ENCODE data around the gene ZNF414.

ZNF414 gene

DNA sequence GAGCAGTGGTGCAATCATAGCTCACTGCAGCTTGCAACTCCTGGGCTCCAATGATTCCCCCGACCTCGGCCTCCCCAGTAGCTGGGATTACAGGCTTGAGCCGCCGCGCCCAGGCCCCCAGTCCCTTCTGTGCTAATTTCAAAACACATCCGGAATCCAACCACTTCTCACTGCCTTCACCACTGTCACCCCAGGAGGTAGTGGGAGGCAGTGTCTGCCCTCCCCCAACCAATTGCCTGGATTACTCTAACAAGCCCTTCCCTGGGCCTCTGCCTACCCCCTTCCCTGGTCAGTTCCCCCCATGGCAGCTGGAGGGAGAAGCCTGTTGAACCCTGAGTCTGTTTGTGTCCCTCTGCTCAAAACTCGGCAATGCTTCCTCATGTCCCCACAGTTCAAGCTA is 13.8 kb downstream of the ZNF414 start:
- DNase-seq (ENCODE audit: insufficient read length, low spot score) (no peak), FAIRE-seq (no peak)
- TF ChIP-seq, protein P1, sequence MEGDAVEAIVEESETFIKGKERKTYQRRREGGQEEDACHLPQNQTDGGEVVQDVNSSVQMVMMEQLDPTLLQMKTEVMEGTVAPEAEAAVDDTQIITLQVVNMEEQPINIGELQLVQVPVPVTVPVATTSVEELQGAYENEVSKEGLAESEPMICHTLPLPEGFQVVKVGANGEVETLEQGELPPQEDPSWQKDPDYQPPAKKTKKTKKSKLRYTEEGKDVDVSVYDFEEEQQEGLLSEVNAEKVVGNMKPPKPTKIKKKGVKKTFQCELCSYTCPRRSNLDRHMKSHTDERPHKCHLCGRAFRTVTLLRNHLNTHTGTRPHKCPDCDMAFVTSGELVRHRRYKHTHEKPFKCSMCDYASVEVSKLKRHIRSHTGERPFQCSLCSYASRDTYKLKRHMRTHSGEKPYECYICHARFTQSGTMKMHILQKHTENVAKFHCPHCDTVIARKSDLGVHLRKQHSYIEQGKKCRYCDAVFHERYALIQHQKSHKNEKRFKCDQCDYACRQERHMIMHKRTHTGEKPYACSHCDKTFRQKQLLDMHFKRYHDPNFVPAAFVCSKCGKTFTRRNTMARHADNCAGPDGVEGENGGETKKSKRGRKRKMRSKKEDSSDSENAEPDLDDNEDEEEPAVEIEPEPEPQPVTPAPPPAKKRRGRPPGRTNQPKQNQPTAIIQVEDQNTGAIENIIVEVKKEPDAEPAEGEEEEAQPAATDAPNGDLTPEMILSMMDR (IDR thresholded peaks at IDR 0.05; ENCODE audit: insufficient read depth, missing control alignments), result no peak

DNA sequence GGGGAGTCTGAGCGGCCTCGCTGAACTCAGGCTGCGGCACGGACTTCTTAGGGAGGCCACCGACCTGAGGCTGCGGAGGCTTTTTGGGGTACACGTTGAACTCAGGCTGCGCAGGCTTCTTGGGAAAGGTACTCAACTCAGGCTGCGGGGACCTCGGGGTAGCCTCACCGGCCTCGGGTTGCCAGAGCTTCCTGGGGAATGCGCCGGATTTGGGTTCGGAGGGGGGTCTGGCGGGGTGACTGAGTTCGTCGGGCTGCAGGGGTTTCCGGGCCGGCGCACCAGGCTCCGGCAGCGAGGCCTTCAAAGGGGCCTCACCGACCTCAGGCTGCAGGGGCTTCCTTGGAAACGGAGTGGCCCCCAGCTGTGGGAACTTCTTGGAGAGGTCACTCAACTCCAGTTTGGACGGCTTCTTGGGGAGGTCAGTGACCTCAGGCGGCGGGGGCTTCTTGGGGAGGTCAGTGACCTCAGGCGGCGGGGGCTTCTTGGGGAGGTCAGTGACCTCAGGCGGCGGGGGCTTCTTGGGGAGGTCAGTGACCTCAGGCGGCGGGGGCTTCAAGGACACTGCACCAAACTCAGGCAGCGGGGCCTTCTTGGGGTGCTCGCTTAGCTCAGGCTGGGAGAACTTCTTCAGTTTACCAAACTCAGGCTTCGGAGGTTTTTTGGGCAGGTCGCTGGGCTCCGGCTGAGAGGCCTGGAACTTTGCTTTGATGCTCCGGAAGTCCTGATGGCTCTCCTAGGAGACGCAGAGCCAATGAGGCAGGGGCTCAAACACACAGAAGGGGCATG is 14.7 kb downstream of the ZNF414 start:
- FAIRE-seq, result no peak
- TF ChIP-seq, protein P1 (IDR thresholded peaks at IDR 0.05; ENCODE audit: insufficient read depth, missing control alignments), result no peak

DNA sequence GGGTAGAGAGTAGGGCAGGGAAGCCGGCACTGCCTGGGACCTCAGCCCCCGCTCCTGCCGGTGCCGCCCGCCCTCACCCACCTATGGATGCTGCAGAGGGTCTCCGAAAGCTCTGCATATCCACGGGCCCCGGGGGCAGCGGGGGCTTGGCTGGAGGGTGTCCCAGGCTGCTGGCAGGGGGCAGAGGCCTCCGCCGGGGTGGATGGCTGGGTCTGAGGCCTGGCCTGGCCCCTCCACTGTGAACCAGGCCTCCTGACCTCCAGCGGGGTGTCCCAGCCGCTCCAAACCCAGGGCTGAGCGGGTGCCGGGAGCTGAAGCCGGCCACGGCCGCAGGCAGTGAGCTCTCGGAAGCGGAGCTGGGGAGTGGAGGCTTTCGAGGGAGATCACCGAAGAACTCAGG is 15.7 kb downstream of the ZNF414 start:
- no peak for FAIRE-seq
- TF ChIP-seq, protein P1 (IDR thresholded peaks at IDR 0.05; ENCODE audit: insufficient read depth, missing control alignments), result no peak
- no peak for DNase-seq (ENCODE audit: insufficient read length, low spot score)

More for the DNA sequence above, 14.7 kb downstream of the ZNF414 start:
- DNase-seq (ENCODE audit: insufficient read length, low spot score), result no peak

DNA sequence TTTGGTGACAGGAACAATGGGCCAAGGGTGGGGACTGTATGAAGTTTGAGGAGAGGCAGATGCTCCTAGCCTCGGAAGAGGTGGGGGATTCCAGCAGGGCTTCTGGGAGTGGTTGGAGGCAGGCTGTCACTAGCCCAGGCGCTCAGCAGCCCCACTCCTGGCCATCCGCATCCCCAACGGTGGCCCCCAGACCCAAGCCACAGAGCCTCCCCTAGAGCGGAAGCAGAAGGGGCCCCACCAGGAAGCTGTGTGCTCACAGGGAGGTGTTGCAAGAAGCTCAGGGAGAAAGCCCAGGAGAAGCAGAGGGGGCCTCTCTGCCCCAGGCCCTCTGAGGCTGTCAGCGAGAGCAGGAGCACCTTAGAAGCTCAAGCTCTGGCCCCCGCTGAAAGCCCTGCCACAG is 19.8 kb downstream of the ZNF414 start:
- TF ChIP-seq, protein P1 (IDR thresholded peaks at IDR 0.05; ENCODE audit: insufficient read depth, missing control alignments), result no peak
- no peak for DNase-seq (ENCODE audit: insufficient read length, low spot score)
- FAIRE-seq, result no peak

DNA sequence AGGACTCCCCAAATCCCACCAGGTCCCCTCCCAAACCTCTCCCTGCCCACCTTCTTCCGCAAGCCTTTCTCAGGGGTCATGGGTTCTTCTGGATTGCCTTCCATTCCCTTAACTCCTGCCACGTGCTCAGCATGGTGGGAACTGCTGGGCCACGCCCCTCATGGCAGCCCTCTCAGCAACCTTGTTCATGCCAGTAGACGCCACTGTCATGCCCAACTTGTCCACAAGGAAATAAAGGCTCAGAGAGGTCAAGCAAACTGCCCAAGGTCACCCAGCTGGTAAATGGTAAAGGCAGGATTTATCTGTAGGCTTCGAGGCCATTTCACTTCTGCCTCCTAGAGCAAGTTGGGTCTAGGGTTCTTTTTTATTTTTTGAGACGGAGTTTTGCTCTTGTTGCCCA is 22.4 kb downstream of the ZNF414 start:
- TF ChIP-seq, protein P1 (IDR thresholded peaks at IDR 0.05; ENCODE audit: insufficient read depth, missing control alignments), result no peak
- DNase-seq (ENCODE audit: insufficient read length, low spot score), result no peak
- FAIRE-seq, result no peak

DNA sequence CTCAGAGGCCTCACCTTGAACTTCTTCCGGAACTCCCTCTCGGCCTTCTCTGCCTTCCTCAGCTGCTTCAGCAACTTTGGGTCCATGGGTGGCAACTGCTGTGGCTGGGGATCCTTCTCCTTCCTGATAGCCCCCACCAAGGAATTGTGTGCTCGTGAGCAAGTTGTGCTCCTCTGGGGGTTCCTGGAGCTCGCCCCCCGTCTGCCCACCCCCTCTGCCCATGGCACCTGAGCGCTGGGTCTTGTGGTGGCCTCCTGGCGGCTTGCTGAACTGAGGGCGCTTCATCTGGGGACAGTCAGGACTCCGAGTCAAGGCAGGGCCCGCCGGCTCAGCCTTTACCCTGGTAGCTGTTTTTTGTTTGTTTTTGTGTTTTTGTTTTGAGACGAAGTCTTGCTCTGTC is 23.1 kb downstream of the ZNF414 start:
- DNase-seq (ENCODE audit: insufficient read length, low spot score), result no peak
- TF ChIP-seq, protein P1 (IDR thresholded peaks at IDR 0.05; ENCODE audit: insufficient read depth, missing control alignments), result no peak
- FAIRE-seq, result no peak

DNA sequence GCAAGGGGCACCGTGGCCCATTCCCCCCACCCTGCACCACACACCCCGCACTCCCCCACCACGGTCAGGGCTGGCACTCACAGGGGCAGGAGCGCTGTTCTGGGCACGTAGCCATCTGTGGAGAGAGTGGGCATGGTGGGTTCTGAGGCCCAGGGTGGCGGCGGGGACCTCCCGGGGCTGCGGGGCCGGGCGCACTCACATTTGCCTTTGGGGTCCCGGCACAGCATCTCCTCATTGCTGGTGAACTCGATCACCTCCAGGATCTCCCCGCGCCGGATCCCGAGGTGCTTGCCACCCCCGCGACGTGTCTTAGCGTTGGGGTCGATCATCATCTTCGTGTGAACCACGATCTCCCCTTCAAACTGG is 23.6 kb downstream of the ZNF414 start:
- no peak for FAIRE-seq
- no peak for DNase-seq (ENCODE audit: insufficient read length, low spot score)
- TF ChIP-seq, protein P1 (IDR thresholded peaks at IDR 0.05; ENCODE audit: insufficient read depth, missing control alignments), result no peak

Measured in D721Med (cell line).